Cerebellar nuclear complex (tissue), 1 donor: Measurements from ENCODE around the gene FAAH.

Experiments
- DNase-seq, 2 experiments: peaks; one replicate each; lab custom pipeline; 2025; lab: John Stamatoyannopoulos, UW

Gene FAAH

DNA sequence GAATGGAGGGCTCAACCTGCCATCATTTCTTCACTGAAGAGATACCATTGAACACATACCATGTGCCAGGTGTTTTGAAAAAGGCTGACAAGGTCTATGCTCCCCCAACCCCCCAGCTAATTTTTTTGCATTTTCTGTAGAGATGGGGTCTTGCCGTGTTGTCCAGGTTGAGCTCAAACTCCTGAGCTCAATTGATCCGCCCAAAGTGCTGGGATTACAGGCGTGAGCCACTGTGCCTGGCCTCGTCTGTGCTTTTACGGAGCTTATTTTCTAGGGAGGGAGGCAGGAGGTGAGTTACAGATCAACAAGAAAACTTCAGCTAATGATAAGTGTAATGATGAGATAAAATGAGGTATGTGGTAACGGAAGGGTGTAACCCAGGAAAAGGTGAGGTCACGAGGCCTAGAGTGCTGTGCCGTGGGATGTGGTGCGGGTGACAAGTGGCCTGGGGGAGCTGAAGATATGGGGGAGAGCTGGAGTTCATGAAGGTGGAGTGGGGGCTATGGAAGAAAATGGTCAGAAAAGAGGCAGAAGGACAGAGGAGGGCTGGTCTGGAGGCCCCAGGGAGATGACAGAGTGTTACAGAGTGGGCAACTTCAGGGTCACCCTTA lies 28.2 kb downstream of the FAAH start:
- DNase-seq, result no peak

DNA sequence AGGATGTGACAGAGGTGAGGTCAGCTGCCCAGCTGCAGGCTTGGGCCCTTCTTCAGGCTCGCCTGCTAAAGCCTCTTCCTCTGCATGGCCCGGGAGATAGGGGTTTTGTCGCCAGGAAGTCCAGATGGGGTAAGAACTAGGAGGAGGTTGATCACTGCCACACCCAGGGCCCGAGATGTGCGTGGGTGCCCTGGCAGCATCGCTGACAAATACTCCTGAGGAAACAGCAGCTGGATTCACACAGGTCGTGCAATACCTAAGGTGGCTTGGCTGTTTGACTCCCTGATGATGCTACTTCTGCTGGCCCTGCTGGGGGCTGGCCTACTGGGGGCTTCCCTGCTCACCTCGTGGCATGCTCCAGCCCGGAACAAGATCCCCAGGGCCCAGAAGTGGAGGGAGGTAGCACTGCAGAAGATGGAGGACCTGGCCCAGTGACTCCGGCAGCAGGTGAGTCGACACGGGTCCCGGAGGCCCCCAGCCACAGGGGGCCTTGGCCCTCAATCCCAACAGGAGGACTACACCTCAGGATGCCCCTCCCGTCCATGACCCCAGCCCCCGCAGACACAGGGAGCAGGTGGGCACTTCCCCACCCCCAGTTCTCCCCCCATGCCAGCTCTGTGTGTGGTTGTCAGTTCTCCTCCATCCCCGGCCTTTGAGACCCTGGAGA lies 29.6 kb downstream of the FAAH start:
- no peak for DNase-seq

DNA sequence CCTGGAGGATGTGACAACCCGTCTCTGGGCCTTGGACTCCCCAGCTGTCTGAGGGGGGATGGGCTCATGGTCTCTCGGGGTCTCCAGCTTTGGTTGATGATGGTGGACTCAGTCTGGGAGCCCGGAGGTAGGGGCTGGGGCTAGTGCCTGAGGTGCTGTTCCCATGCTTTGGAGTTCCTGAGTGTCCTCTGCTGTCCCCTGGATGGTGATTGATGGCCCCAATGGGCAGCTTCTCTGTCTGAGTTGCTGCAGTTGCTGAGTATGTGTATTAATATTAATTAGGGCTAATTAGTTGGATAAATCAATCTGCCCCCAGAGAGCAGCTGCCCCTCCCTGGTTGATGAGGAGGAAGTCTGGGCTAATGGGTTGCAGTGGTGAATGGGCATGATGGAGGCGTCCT lies 30.6 kb downstream of the FAAH start:
- no peak for DNase-seq

DNA sequence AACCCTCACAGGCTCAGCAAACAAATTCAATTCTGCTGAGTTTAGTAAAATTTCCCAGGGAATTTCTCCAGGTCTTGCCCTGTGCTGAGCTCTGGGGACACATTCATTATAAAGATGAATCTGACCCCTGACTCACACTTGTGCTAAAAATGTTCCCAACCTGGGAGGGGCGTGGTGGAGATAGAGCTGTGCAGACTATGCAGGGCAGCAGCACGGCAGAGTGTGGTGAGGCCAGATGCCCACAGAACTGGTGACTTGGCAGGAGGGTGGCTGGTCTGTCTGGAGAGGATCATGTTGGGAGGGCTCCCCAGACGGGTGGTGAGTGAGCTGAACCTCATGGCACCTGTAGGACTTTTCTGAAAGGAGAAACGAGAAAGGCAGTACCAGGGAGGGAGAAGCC lies 31.6 kb downstream of the FAAH start:
- no peak for DNase-seq

DNA sequence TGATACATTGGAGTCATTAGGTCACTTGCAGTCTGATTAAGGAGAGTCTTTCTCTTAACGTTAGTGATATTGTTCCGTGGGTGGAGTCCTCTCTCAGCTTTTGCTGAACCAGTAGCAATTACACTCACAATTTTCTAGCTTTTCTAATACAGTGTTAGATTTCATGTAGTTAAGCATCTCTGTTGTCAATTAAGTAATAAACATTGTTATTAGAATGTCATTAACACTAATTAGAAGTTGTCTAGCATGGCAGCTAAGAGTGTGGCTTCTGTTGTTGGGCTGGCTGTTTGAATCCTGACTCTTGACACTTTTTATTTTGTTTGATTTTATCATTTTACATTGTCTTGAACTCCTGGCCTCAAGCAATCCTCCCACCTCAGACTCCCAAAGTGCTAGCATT lies 33.4 kb downstream of the FAAH start:
- no peak for DNase-seq

- no peak for DNase-seq
Observed at GRCh38 chr1:46429436-46429835, 35.3 kb downstream of the FAAH start.

DNA sequence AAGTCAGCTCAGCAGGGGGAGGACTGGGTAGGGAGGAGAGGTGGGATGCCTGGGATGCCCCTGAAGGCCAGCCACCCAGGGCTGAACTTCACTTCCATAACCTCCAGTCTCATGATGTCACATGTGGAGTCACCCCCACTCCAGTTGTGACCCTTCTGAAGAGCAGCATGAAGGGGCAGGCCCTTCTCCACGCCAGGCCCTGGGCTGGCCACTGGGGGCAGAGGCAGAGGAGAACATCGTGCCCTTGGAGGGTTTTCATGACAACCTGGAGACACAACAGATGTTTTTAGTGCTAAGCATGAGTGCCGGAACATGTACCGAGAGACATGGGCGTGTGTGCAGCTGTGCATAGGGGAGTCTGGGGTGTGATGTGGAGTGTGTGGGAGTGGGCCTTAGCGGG lies 37.6 kb downstream of the FAAH start:
- no peak for DNase-seq

DNA sequence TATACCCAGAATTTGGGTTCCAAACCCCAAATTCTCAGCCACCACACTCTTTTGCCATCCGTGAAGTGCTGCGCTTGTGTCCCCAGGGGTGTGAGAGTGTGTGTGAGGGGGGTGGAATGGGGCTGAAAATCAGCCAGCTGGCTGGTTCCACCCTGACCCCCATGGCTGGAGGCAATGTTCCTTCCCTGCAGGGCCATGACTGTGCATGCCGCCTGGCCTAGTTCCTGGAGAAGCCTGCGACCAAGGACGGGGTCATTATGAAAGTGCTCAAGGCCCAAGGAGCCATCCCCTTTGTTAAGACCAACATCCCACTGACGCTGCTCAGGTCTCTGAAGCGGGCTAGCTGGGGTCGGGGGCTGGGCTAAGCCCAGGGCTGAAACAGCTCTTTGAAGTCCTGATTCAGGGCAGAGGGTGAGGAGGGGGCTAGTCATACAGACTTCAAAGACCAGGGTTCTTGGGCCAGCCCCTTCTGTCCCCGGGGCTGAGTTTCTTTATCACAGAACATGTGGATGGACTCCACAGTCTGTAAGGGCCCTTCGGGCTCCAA lies 38.7 kb downstream of the FAAH start:
- DNase-seq, result no peak

DNA sequence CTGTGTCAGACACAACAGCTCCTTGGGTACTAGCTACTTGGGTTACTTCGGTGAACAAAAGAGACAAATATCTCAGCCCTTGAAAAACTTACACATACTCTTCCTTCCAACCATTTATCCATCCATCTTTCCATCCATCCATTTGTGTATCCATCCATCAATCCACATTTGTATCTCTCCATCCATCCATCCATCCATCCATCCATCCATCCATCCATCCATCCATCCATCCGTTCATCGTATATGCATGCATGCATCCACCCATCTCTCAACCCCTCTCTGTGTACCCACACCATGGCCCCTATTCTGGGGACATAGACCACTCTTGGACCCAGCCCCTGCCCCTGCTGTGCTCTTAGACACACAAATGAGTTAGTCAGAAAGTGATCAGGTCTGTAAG lies 40.2 kb downstream of the FAAH start:
- DNase-seq, result no peak

DNA sequence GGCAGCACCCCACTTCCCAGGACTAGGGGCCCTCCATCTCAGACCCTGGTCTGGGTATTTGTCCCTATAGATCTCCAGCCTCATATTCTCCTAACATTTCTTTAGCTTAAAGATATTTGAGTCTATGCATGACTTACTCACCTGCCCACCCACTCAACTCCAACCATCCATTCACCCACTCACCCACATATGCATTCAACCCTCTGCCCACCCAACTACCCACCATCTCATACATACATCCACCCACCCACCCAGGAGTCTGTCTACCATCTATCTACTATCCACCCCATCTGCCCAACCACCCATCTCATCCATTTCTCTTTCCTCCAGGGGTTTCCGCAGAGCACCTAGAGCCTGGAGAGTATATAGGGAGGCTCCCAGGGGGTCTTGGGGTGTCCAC lies 42.7 kb downstream of the FAAH start:
- DNase-seq, result no peak

DNA sequence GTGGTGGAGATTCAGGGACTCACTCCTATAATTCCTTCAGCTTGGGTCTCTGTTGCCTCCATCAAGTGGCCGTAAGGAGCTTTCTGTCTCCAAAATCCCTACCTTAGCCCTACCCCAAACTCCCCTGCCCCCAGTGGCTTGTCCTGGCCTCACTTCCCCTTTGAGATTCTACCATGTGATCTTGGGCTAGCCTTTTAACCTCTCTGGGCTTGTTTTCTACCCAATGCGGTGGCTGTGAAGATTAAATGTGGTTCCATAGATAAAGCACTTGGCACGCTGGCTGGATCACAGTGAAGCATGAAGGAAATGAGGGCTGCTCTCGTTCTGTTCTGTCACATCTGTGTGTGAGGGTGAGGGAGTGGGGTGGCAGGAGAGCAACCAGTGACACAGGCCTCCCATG lies 43.6 kb downstream of the FAAH start:
- DNase-seq, result no peak

DNA sequence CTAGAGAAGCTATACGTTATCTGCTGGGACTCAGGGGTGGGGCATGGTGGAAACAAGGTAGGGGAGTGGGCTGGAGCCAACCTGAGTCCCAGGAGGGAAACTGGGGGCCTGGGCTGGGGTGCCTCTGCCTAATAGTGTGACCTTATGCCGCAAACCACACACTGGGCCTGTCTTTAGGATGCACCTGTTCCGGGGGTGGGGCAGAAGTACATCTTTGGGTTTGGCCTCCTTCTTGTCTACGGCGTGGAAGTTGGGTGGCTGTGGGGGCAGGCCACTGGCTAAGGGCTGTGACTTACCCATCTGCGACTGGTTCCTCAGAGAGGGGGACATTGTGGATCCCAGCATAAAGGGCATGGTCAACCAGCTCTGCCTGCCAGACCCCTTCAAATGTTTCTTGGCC lies 44.2 kb downstream of the FAAH start:
- DNase-seq, result no peak

DNA sequence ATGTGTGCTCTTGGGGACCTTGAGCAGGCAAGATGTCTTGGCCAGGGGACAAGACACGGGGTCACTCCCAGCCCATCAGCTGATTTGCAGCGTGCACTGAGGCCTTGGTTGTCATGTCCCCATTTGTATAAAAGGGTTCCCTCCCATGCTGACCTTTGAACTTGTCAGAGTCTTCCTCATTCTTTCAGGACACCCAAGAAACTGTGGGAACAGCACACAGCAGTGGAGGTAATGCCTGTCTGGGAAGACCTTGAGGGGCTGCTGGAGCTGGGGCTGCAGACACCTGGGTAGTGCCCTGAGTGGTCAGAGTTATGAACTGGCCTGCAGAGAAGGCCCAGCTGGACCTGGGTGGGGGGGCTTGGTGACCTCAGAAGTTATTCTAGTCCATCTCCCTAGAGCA lies 46.4 kb downstream of the FAAH start:
- DNase-seq, result no peak

- DNase-seq, result peak in 1 of 2 experiments; percentile 18
Observed at GRCh38 chr1:46442317-46443161, 48.4 kb downstream of the FAAH start.

GRCh38 chr1:46444466-46444865 lies 50.3 kb downstream of the FAAH start:
- DNase-seq, result no peak

DNA sequence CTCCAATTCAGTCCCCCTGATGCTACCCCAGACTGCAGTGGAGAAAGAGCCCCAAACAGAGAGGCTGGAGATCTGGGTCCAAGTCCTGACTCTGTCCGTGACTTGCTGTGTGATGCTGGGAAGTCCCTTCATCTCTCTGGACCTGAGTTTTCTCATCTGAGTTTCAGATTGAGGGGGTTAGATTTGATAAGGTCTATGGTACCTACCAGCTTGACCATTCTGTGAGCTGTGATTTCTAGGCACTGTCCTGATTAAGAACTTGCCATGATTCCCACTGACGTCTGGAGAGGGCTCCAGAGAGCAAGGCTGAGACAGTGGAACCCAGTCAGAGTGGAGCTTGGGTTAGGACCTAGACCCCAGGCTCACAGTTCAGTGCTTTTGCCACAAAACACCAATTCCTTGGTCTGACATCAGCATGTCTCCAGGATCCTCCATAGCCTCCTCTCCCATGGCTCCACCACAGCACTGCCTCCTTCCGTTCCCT lies 51.7 kb downstream of the FAAH start:
- DNase-seq, result no peak

DNA sequence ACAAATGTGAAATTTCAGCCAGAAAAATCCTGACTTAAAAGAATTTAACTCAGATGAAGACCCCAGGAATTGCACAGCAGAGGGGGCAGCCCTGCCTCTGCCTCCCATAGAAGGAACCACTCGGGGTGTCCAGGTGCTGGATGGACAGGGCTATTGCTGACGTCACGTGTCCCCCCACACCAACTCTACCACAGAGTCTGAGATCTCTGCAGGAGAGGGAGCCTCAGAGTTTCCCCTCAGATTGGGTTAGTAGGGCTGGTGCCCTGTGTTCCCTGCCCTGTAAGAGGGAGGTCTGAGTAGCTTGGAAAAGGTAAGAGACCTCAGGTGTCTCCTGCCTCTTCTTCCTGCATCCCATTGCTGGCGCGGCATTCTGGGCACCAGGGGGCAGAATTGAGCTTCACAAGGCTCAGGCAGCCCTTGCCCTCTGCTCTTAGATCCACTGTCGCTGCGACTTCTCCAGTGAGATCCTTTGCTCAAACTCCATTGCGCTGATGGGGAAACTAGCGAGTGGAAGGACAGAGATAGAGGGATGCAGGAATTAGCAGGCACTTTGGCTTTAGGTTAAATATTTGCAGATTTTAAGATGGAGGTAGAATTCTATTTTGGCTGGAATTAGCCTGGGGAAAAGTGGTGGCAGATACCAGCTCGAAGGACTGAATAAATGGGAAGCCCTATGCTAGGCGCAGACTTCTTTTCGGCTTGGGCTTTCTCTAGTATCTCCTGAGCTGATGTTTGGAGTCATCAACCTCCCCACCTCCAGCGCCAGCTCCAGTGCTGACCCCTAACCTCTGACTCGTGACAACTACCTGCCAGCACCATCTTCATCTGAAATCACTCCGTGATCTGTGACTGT lies 52.8 kb downstream of the FAAH start:
- peak; percentile 1 to 50 for DNase-seq

GRCh38 chr1:46447499-46448108 lies 53.5 kb downstream of the FAAH start:
- DNase-seq, result no peak

DNA sequence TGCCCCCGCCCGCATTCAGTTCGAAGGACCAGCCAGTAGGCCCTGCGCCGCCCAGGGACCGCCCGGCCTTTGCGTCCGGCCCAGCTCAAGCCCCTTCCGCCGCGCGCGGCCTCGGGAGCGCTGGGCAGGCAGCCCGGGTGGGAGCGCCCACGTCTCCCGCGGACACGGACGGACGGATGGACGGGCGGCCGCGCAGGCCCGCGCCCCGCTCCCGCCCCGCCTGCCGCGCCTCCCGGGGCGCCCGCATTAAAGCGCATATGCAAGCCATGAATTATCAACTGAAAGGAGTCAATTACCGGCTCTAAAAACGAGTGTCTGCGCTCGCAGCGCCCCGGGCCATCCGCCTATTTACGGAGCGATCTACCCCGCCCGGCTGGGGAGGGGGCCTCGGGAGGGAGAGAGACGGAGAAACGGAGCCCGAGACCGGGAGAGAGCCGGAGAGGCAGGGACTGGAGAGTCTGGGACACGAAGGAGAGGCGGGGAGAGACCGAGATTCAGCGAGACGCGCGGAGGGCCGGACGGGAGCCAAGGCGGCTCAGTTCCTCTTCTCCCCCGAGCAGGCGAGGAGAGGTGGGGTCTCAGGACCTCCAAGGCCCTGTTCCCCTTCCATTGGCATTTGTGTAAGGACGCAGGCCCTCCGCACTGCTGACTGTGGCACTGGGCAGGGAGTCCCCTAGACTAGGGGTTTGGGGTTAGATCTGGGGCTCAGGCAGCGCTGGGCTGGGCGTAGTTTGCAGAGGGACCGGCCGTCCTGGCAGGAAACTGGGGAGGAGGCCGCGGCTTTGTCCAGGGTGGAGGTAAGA lies 54.2 kb downstream of the FAAH start:
- no peak for DNase-seq
